ENCODE data around the gene DEFB131B.
"Not testable (repeated sequence)": the region's sequence is repeated elsewhere in the genome, so short reads cannot be mapped to it uniquely, and the experiment has no call there.

DNA sequence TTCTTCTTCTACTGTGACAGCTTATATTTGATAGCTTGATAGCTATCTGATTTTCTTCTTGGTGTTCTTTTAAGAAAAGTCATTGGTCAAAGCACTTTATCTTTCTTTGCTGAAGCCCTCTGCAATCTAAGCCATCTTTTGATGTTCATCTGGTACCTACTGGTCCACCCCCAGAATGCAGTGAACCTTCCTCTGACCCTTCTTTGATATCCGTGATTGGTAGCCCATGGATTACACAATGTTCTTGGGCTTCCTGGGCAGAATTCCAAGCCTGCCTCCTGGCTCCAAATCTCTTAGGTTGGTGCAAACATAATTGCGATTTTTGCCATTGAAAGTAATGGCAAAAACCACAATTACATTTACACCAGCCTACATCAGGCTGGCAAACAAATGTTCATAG lies 2.0 kb upstream of the DEFB131B start:
- TF ChIP-seq, protein P1, sequence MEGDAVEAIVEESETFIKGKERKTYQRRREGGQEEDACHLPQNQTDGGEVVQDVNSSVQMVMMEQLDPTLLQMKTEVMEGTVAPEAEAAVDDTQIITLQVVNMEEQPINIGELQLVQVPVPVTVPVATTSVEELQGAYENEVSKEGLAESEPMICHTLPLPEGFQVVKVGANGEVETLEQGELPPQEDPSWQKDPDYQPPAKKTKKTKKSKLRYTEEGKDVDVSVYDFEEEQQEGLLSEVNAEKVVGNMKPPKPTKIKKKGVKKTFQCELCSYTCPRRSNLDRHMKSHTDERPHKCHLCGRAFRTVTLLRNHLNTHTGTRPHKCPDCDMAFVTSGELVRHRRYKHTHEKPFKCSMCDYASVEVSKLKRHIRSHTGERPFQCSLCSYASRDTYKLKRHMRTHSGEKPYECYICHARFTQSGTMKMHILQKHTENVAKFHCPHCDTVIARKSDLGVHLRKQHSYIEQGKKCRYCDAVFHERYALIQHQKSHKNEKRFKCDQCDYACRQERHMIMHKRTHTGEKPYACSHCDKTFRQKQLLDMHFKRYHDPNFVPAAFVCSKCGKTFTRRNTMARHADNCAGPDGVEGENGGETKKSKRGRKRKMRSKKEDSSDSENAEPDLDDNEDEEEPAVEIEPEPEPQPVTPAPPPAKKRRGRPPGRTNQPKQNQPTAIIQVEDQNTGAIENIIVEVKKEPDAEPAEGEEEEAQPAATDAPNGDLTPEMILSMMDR (IDR thresholded peaks at IDR 0.05; ENCODE audit: insufficient read depth, low read length): not testable (repeated sequence)
- not testable (repeated sequence) for TF ChIP-seq POLR2AphosphoS5, GABPA (IDR thresholded peaks at IDR 0.05; ENCODE audit: low read depth)
- TF ChIP-seq, protein P2, sequence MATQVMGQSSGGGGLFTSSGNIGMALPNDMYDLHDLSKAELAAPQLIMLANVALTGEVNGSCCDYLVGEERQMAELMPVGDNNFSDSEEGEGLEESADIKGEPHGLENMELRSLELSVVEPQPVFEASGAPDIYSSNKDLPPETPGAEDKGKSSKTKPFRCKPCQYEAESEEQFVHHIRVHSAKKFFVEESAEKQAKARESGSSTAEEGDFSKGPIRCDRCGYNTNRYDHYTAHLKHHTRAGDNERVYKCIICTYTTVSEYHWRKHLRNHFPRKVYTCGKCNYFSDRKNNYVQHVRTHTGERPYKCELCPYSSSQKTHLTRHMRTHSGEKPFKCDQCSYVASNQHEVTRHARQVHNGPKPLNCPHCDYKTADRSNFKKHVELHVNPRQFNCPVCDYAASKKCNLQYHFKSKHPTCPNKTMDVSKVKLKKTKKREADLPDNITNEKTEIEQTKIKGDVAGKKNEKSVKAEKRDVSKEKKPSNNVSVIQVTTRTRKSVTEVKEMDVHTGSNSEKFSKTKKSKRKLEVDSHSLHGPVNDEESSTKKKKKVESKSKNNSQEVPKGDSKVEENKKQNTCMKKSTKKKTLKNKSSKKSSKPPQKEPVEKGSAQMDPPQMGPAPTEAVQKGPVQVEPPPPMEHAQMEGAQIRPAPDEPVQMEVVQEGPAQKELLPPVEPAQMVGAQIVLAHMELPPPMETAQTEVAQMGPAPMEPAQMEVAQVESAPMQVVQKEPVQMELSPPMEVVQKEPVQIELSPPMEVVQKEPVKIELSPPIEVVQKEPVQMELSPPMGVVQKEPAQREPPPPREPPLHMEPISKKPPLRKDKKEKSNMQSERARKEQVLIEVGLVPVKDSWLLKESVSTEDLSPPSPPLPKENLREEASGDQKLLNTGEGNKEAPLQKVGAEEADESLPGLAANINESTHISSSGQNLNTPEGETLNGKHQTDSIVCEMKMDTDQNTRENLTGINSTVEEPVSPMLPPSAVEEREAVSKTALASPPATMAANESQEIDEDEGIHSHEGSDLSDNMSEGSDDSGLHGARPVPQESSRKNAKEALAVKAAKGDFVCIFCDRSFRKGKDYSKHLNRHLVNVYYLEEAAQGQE (IDR thresholded peaks at IDR 0.05; ENCODE audit: insufficient replicate concordance, low read depth): not testable (repeated sequence)
